ENCODE measurements around the gene RBM22.

Gene RBM22

GRCh38 chr5:150651924-150652671 lies 48.8 kb downstream of the RBM22 start:
- no peak for DNase-seq

GRCh38 chr5:150651382-150651781 lies 49.5 kb downstream of the RBM22 start:
- no peak for DNase-seq

GRCh38 chr5:150650021-150651006 lies 50.5 kb downstream of the RBM22 start:
- no peak for DNase-seq

- DNase-seq: no peak
Measured at GRCh38 chr5:150649108-150650020, 51.5 kb downstream of the RBM22 start.

- DNase-seq: no peak
Measured at GRCh38 chr5:150648294-150649107, 52.4 kb downstream of the RBM22 start.

- DNase-seq: no peak
Measured at GRCh38 chr5:150647275-150648251, 53.3 kb downstream of the RBM22 start.

- DNase-seq: no peak
Measured at GRCh38 chr5:150645070-150645700, 55.7 kb downstream of the RBM22 start.

- DNase-seq: no peak
Measured at GRCh38 chr5:150644514-150644913, 56.3 kb downstream of the RBM22 start.

GRCh38 chr5:150644058-150644457 lies 56.8 kb downstream of the RBM22 start:
- no peak for DNase-seq

GRCh38 chr5:150642991-150643710 lies 57.7 kb downstream of the RBM22 start:
- DNase-seq: no peak

- no peak for DNase-seq
Measured at GRCh38 chr5:150642567-150642927, 58.3 kb downstream of the RBM22 start.

- no peak for DNase-seq
Measured at GRCh38 chr5:150641824-150642566, 58.9 kb downstream of the RBM22 start.

- no peak for DNase-seq
Measured at GRCh38 chr5:150641006-150641570, 59.8 kb downstream of the RBM22 start.
